Neutrophil (primary cell): Measurements from ENCODE around the gene FCER1A.

Experiments used
- H3K27ac ChIP-seq: fragments of 200-600 bp; sonication (generic); 2 replicates; pipeline ENCODE4 v1.5.1; 2016; ENCODE audit warnings: mild to moderate bottlenecking, moderate library complexity
- H3K27me3 ChIP-seq: fragments of 200-600 bp; sonication (generic); 2 replicates; pipeline ENCODE4 v1.6.0; 2016; ENCODE audit warnings: mild to moderate bottlenecking
- H3K36me3 ChIP-seq: fragments of 200-600 bp; sonication (generic); 2 replicates; pipeline ENCODE4 v1.5.1; 2017
- H3K4me1 ChIP-seq, 2 experiments: fragments of 200-600 bp in 1 of 2; sonication (generic) in 1 of 2; 1 replicate in 1 of 2; 2 replicates in 1 of 2; pipeline versions ENCODE4 v1.5.1 to v1.6.1; 2013 to 2016; ENCODE audit warnings: low read depth in 1 of 2, low read length in 1 of 2, mild to moderate bottlenecking in 1 of 2, moderate library complexity in 1 of 2; ENCODE audit not compliant: control insufficient read depth in 1 of 2, insufficient read depth in 1 of 2
- H3K4me3 ChIP-seq, 2 experiments: fragments of 200-600 bp in 1 of 2; sonication (generic) in 1 of 2; 1 replicate in 1 of 2; 2 replicates in 1 of 2; pipeline ENCODE4 v1.5.1; 2013 to 2016; ENCODE audit warnings: low read depth in 1 of 2, low read length in 1 of 2, mild to moderate bottlenecking in 1 of 2, moderate library complexity in 1 of 2
- H3K9me3 ChIP-seq: fragments of 200-600 bp; sonication (generic); 2 replicates; pipeline ENCODE4 v1.5.1; 2016
- CTCF ChIP-seq: fragments of 200-600 bp; sonication (generic); IDR thresholded peaks from 2 replicates; pipeline ENCODE4 v1.5.1; 2016; ENCODE audit warnings: antibody characterized with exemption

Gene FCER1A

GRCh38 chr1:159318784-159319551 lies 16.8 kb downstream of the FCER1A start:
- H3K27me3 ChIP-seq: no peaks in the 10 kb centered on the region
- no peak overlapping the region for H3K27ac ChIP-seq
- no peaks in the 10 kb centered on the region for H3K9me3 ChIP-seq
- H3K4me1 ChIP-seq: peaks cover 8 to 18% of the 10 kb centered on the region in 2 experiments
- TF ChIP-seq CTCF: no peak
- H3K36me3 ChIP-seq: no peaks in the 10 kb centered on the region
- H3K4me3 ChIP-seq: no peak overlapping the region

- H3K36me3 ChIP-seq: no peaks in the 10 kb centered on the region
- H3K27me3 ChIP-seq: no peaks in the 10 kb centered on the region
- TF ChIP-seq CTCF: no peak
- no peak overlapping the region for H3K27ac ChIP-seq
- no peaks in the 10 kb centered on the region for H3K4me1 ChIP-seq
- no peak overlapping the region for H3K4me3 ChIP-seq
- H3K9me3 ChIP-seq: no peaks in the 10 kb centered on the region
Measured at GRCh38 chr1:159334797-159335196, 32.7 kb downstream of the FCER1A start.

DNA sequence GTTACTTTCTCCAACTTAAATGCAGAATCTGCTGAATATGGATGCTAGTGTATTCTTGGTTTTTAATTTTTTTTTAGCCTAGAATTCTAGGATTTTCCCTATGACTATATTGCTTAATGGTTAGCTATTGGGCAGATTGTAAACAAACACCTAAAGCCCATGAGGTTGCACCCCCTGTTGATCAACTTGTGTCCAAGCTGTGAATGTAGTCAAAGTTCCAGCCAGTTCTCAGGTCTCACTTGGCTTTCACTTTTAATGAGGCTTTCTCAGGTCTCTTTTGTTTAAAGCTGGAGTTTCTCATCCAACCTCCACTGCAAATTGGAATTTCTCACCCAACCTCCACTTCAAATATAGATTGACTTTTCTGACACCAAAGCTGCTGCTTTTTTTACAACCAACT lies 35.9 kb downstream of the FCER1A start:
- H3K9me3 ChIP-seq: no peaks in the 10 kb centered on the region
- H3K4me3 ChIP-seq: no peak overlapping the region
- H3K36me3 ChIP-seq: no peaks in the 10 kb centered on the region
- no peaks in the 10 kb centered on the region for H3K4me1 ChIP-seq
- TF ChIP-seq CTCF: no peak
- no peaks in the 10 kb centered on the region for H3K27me3 ChIP-seq
- no peak overlapping the region for H3K27ac ChIP-seq

DNA sequence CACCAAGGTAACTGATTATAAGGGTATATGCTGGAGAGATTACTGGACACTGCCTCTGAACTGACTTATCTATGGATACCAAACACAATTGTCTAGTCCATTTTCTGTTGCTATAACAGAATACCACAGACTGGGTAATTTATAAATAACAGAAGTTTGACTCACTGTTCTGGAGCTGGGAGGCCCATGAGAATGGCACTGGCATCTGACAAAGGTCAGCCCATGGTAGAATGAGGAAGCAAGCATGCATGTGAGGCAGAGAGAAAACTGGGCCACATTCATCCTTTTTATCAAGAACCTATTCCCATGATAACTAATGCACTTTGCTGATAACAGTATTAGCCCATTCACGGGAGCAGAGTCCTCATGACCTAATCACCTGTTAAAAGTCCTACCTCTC lies 37.4 kb downstream of the FCER1A start:
- H3K27me3 ChIP-seq: no peaks in the 10 kb centered on the region
- no peaks in the 10 kb centered on the region for H3K9me3 ChIP-seq
- no peaks in the 10 kb centered on the region for H3K36me3 ChIP-seq
- no peak overlapping the region for H3K4me3 ChIP-seq
- TF ChIP-seq CTCF: no peak
- no peak overlapping the region for H3K27ac ChIP-seq
- H3K4me1 ChIP-seq: no peaks in the 10 kb centered on the region

GRCh38 chr1:159341736-159342135 lies 39.6 kb downstream of the FCER1A start:
- TF ChIP-seq CTCF: no peak
- no peaks in the 10 kb centered on the region for H3K9me3 ChIP-seq
- no peak overlapping the region for H3K4me3 ChIP-seq
- H3K36me3 ChIP-seq: no peaks in the 10 kb centered on the region
- H3K4me1 ChIP-seq: no peaks in the 10 kb centered on the region
- no peaks in the 10 kb centered on the region for H3K27me3 ChIP-seq
- H3K27ac ChIP-seq: no peak overlapping the region
